Superior temporal gyrus (tissue), 1 donor: Measurements from ENCODE around the gene PHRF1.

Source experiments
- DNase-seq: peaks from one replicate; pipeline ENCODE4 v3.0.0-alpha.2; 2016; ENCODE audit errors: extremely low spot score

Gene PHRF1

GRCh38 chr11:598005-598680 lies 21.9 kb downstream of the PHRF1 start:
- DNase-seq: no peak

- DNase-seq: no peak
These were observed 25.4 kb downstream of the PHRF1 start for GRCh38 chr11:601573-602245.

GRCh38 chr11:603154-603553 lies 26.9 kb downstream of the PHRF1 start:
- no peak for DNase-seq

GRCh38 chr11:605286-606129 lies 29.2 kb downstream of the PHRF1 start:
- no peak for DNase-seq

- no peak for DNase-seq
These were observed 30.0 kb downstream of the PHRF1 start for GRCh38 chr11:606245-606644.

- no peak for DNase-seq
These were observed 30.9 kb downstream of the PHRF1 start for GRCh38 chr11:607020-607780.

- DNase-seq: no peak
These were observed 31.8 kb downstream of the PHRF1 start for GRCh38 chr11:607971-608659.

- DNase-seq: no peak
These were observed 32.6 kb downstream of the PHRF1 start for GRCh38 chr11:608791-609251.

GRCh38 chr11:609341-609811 lies 33.1 kb downstream of the PHRF1 start:
- no peak for DNase-seq

GRCh38 chr11:610146-610801 lies 34.0 kb downstream of the PHRF1 start:
- no peak for DNase-seq

- no peak for DNase-seq
These were observed 35.0 kb downstream of the PHRF1 start for GRCh38 chr11:611001-611996.

GRCh38 chr11:612201-612960 lies 36.1 kb downstream of the PHRF1 start:
- DNase-seq: no peak

GRCh38 chr11:612961-613300 lies 36.7 kb downstream of the PHRF1 start:
- no peak for DNase-seq

GRCh38 chr11:613369-613968 lies 37.2 kb downstream of the PHRF1 start:
- DNase-seq: no peak

GRCh38 chr11:614021-614622 lies 37.9 kb downstream of the PHRF1 start:
- no peak for DNase-seq

GRCh38 chr11:614623-615503 lies 38.6 kb downstream of the PHRF1 start:
- no peak for DNase-seq
